Measurements from ENCODE around the gene OPRL1. TPM values are rescaled to one million over a fixed set of nuclear protein-coding genes. Genes with fewer than 3 reads are reported as not detected.

OPRL1 gene
- total RNA-seq, 1 experiment from 2014 or later: 1.5 TPM

DNA sequence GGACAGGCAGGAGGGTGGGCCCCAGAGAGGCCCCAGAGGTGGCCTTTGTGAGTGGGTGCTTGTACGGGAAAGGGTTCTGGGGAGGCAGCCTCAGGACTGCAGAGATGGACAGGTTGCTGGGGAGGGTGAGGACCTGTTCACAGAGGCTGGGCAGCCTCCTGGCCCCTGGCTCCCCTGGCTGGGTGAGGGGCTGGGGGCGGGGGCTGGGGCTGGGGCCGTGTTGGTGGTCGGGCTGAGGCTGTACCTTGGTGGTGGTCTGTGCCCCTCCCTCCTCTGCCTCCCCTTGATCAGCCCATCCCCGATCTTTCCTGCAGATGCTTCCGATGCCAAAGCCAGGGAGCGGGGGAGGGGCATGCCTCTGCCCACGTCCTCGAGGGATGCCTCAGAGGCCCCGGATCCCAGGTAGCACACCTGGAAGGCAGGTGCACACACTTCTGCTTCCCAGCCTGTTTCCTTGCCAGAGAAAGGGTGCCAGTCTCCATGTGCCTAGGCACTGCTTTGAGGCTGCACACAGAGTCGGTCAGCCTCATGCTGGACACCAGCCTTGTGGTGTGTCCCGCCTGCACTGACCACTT is 12.1 kb upstream of the OPRL1 start:
- BruUV-seq (replicated peaks): no TSS peak
- ChIA-PET POLR2A (ENCODE audit: unreplicated experiment) (no interaction called here), CTCF (no interaction called here)
- Histone ChIP-seq H3K4me2 (no peak overlapping the region), H3K9me2 (ENCODE audit: insufficient read depth) (no peaks in the 10 kb centered on the region), H3K36me3 (ENCODE audit: low read depth) (no peaks in the 10 kb centered on the region), H2AFZ (no peak overlapping the region), H3K79me2 (ENCODE audit: low read depth) (peaks cover 19% of the 10 kb centered on the region), H3K4me3 (no peak overlapping the region), H3K4me1 (replicated peaks; ENCODE audit: insufficient read depth) (peaks cover 39% of the 10 kb centered on the region), H3K27ac (no peak overlapping the region), H3F3A (ENCODE audit: insufficient read depth, low read depth) (peaks cover 21% of the 10 kb centered on the region; the same call in 1 of the 2 replicates), H3K27me3 (ENCODE audit: insufficient read depth, low read depth) (no peaks in the 10 kb centered on the region), H4K20me1 (ENCODE audit: insufficient read depth) (peaks cover 11% of the 10 kb centered on the region), H3K9me3 (ENCODE audit: insufficient read depth, low read depth) (no peaks in the 10 kb centered on the region)
- DNase-seq: no peak
- no peak for TF ChIP-seq EZH2 (IDR thresholded peaks at IDR 0.05; ENCODE audit: low read depth)
- TF ChIP-seq, protein P1, sequence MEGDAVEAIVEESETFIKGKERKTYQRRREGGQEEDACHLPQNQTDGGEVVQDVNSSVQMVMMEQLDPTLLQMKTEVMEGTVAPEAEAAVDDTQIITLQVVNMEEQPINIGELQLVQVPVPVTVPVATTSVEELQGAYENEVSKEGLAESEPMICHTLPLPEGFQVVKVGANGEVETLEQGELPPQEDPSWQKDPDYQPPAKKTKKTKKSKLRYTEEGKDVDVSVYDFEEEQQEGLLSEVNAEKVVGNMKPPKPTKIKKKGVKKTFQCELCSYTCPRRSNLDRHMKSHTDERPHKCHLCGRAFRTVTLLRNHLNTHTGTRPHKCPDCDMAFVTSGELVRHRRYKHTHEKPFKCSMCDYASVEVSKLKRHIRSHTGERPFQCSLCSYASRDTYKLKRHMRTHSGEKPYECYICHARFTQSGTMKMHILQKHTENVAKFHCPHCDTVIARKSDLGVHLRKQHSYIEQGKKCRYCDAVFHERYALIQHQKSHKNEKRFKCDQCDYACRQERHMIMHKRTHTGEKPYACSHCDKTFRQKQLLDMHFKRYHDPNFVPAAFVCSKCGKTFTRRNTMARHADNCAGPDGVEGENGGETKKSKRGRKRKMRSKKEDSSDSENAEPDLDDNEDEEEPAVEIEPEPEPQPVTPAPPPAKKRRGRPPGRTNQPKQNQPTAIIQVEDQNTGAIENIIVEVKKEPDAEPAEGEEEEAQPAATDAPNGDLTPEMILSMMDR (conservative IDR thresholded peaks at IDR 0.05): no peak
- intact Hi-C loops (cut with micrococcal nuclease; ENCODE audit: unreplicated experiment): loop anchor here (10.0 kb wide), 1 partner anchor 203 kb away; the partner anchor contains the start of genes ABHD16B and TPD52L2

DNA sequence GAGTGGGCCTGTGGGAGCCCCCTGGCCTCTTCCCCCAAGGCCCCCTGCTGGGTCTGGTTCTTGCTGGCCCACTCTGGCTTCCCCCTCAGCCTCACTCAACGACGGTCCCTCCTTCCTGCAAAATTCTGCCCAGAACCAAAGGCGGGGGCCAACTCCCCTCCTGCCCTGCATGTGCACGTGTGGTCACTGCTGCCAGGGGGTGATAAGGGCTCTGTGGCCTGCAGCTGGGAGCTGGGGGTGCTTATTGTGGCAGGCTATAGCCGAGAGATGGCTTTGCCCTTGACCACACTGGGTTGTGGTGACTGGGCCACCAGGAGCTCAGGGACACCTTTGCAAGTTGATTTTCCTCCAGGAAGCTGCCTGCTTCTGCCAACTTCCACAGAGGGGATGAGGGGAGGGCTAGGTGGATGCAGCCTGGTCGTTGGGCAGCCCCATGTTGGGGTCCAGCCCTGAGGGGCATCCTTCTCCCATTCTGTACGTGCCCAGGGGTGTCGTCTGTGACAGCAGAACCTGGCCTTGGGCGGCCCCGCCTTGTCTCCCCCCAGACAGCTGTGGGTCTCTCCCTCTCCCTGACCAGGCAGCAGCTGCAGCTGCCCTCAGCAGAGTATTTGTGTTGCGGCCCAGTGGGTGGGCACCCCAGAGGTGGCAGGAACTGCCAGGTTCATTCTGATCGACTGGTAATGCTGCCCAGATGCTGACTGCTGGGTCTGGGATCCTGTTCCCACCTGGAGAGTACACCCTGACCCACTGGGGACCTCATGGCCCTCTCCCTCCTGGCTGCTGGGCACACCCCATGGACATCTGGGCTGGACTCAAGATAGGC is 11.3 kb upstream of the OPRL1 start:
- H2AFZ ChIP-seq: no peak overlapping the region
- H3K9me3 ChIP-seq (ENCODE audit: insufficient read depth, low read depth): no peaks in the 10 kb centered on the region
- no peak overlapping the region for H3K27ac ChIP-seq
- H3K4me2 ChIP-seq: no peak overlapping the region
- H3K9me2 ChIP-seq (ENCODE audit: insufficient read depth): no peaks in the 10 kb centered on the region
- no peak for DNase-seq
- POLR2A ChIA-PET (ENCODE audit: unreplicated experiment): no interaction called here
- intact Hi-C loops (cut with micrococcal nuclease; ENCODE audit: unreplicated experiment): loop anchor here (10.0 kb wide), 1 partner anchor 204 kb away; the partner anchor contains the start of genes ABHD16B and TPD52L2
- no peak for TF ChIP-seq EZH2 (IDR thresholded peaks at IDR 0.05; ENCODE audit: low read depth)
- TF ChIP-seq, protein P1 (conservative IDR thresholded peaks at IDR 0.05): no peak
- H3K79me2 ChIP-seq (ENCODE audit: low read depth): peaks cover 14% of the 10 kb centered on the region
- H3K27me3 ChIP-seq (ENCODE audit: insufficient read depth, low read depth): no peaks in the 10 kb centered on the region
- no peaks in the 10 kb centered on the region for H3K36me3 ChIP-seq (ENCODE audit: low read depth)
- H3K4me1 ChIP-seq (replicated peaks; ENCODE audit: insufficient read depth): peaks cover 39% of the 10 kb centered on the region
- peaks cover 20% of the 10 kb centered on the region; the same call in 1 of the 2 replicates for H3F3A ChIP-seq (ENCODE audit: insufficient read depth, low read depth)
- BruUV-seq (replicated peaks): no TSS peak
- CTCF ChIA-PET: interaction anchor here (0.7 to 1.6 kb wide), 2 partner anchors 23 to 30 kb away, joined by 3 to 8 read pairs; no protein-coding TSS in a partner anchor
- H4K20me1 ChIP-seq (ENCODE audit: insufficient read depth): peaks cover 11% of the 10 kb centered on the region
- no peak overlapping the region for H3K4me3 ChIP-seq

DNA sequence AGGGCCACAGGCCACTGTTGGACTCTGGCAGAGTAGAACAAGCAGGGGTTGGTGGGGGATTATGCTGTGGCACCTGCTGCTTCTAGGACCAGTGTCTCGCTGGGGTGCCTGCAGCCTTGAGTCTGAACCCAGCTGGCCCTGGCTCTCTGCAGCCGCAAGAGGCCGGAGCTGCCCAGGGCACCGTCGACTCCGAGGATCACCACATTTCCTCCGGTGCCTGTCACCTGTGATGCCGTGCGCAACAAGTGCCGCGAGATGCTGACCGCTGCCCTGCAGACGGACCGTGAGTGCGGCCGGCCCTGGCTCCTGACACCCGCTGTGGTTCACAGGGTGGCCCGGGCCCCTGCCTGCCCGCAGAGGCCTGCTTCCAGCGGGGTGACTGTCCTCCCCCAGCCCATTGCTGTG is 10.7 kb upstream of the OPRL1 start:
- H3K27ac ChIP-seq: no peak overlapping the region
- no peaks in the 10 kb centered on the region for H3K36me3 ChIP-seq (ENCODE audit: low read depth)
- TF ChIP-seq EZH2 (IDR thresholded peaks at IDR 0.05; ENCODE audit: low read depth): no peak
- TF ChIP-seq, protein P1 (conservative IDR thresholded peaks at IDR 0.05): no peak
- BruUV-seq (replicated peaks): no TSS peak
- H3F3A ChIP-seq (ENCODE audit: insufficient read depth, low read depth): peaks cover 14% of the 10 kb centered on the region; the same call in 1 of the 2 replicates
- intact Hi-C loops (cut with micrococcal nuclease; ENCODE audit: unreplicated experiment): loop anchor here (10.0 kb wide), 1 partner anchor 204 kb away; the partner anchor contains the start of genes ABHD16B and TPD52L2
- no peak for DNase-seq
- no peaks in the 10 kb centered on the region for H3K9me3 ChIP-seq (ENCODE audit: insufficient read depth, low read depth)
- H3K9me2 ChIP-seq (ENCODE audit: insufficient read depth): no peaks in the 10 kb centered on the region
- peaks cover 8% of the 10 kb centered on the region for H3K79me2 ChIP-seq (ENCODE audit: low read depth)
- ChIA-PET CTCF (interaction anchor here (0.7 to 1.6 kb wide), 2 partner anchors 24 to 31 kb away, joined by 3 to 8 read pairs; no protein-coding TSS in a partner anchor), POLR2A (ENCODE audit: unreplicated experiment) (no interaction called here)
- peaks cover 11% of the 10 kb centered on the region for H4K20me1 ChIP-seq (ENCODE audit: insufficient read depth)
- H2AFZ ChIP-seq: no peak overlapping the region
- H3K27me3 ChIP-seq (ENCODE audit: insufficient read depth, low read depth): no peaks in the 10 kb centered on the region
- no peak overlapping the region for H3K4me3 ChIP-seq
- H3K4me1 ChIP-seq (replicated peaks; ENCODE audit: insufficient read depth): peaks cover 34% of the 10 kb centered on the region
- no peak overlapping the region for H3K4me2 ChIP-seq

Measured in PC-9 (cell line).